Natural killer cell (primary cell): ENCODE results near the gene MT1E. TPM values are rescaled to one million over a fixed set of nuclear protein-coding genes. Genes with fewer than 3 reads are reported as not detected.
A peak's percentile ranks its signal among the peaks of the same experiment; 100 is the strongest.

Experiments used
- ATAC-seq, 3 donors: fragments of 150-1000 bp in 2 of 3; fragments of 200-7000 bp in 1 of 3; cut with Tn5 transposase; 1 replicate in 1 of 3; 2 replicates in 2 of 3; pipeline ENCODE4 v1.10.0; 2021; ENCODE audit warnings: mild to moderate bottlenecking in 2 of 3, moderate library complexity in 2 of 3
- DNase-seq, 2 donors: peaks; one replicate each; pipeline versions ENCODE4 v3.0.0 to v3.0.0-alpha.2; 2013 to 2021; ENCODE audit warnings: mixed read lengths in 1 of 2
- H3K27ac ChIP-seq: one replicate; pipeline ENCODE4 v1.5.1; 2013; ENCODE audit warnings: mild to moderate bottlenecking, low read length
- H3K27me3 ChIP-seq: one replicate; pipeline ENCODE4 v1.6.1; 2013; ENCODE audit warnings: low read length; ENCODE audit not compliant: control insufficient read depth, insufficient read depth
- H3K36me3 ChIP-seq: one replicate; pipeline ENCODE4 v1.6.1; 2013; ENCODE audit warnings: low read length; ENCODE audit not compliant: control insufficient read depth, insufficient read depth
- H3K4me1 ChIP-seq: one replicate; pipeline ENCODE4 v1.6.1; 2013; ENCODE audit warnings: low read length; ENCODE audit not compliant: control insufficient read depth, insufficient read depth
- H3K4me3 ChIP-seq: one replicate; pipeline ENCODE4 v1.5.1; 2013; ENCODE audit warnings: low read length
- H3K9me3 ChIP-seq: one replicate; pipeline ENCODE4 v1.6.1; 2013; ENCODE audit warnings: low read length; ENCODE audit not compliant: control insufficient read depth, insufficient read depth
- H3K27ac Mint-ChIP-seq, 2 donors: one replicate each; pipeline ENCODE4 v1.8.0; 2022; ENCODE audit warnings: mild to moderate bottlenecking in 2 of 2, mixed read lengths in 2 of 2, moderate library complexity in 1 of 2
- H3K27me3 Mint-ChIP-seq, 2 donors: one replicate each; pipeline ENCODE4 v1.8.0; 2022; ENCODE audit warnings: low read depth in 2 of 2, mixed read lengths in 2 of 2
- H3K36me3 Mint-ChIP-seq: one replicate; pipeline ENCODE4 v1.8.0; 2022; ENCODE audit warnings: mixed read lengths
- H3K4me1 Mint-ChIP-seq, 2 donors: one replicate each; pipeline ENCODE4 v1.8.0; 2022; ENCODE audit warnings: mixed read lengths in 2 of 2
- H3K4me3 Mint-ChIP-seq: one replicate; pipeline ENCODE4 v1.8.0; 2022; ENCODE audit warnings: mild to moderate bottlenecking, moderate library complexity, mixed read lengths
- H3K9me3 Mint-ChIP-seq, 2 donors: one replicate each; pipeline ENCODE4 v1.8.0; 2022; ENCODE audit warnings: mixed read lengths in 2 of 2
- WGBS: methylation state at CpG from one replicate; pipeline ENCODE4 v1.1.7; 2013; ENCODE audit warnings: missing lambda C conversion rate; ENCODE audit not compliant: insufficient coverage; 5-methylcytosine and 5-hydroxymethylcytosine counted together
- intact Hi-C: fragments of 100-400 bp; cut with micrococcal nuclease; formaldehyde crosslinking; loops from one replicate; pipeline ENCODE4 v1.14.2; 2022
- total RNA-seq, 4 donors: library from RNA; stranded (reverse); fragments of 120-200 nt in 1 of 4; gene quantifications; one replicate each; pipeline versions ENCODE4 v1.2.3 to v1.2.4, GENCODE V29; 2013 to 2022
- TF ChIP-seq, protein P1 (sequence below): fragments of 200-600 bp; IDR thresholded peaks from one replicate; pipeline ENCODE4 v1.8.0; 2022; ENCODE audit warnings: antibody characterized with exemption

MT1E gene
- total RNA-seq, 3 donors from 2014 or later (not counting 1 experiment from before 2014, with no cell fraction given): 0.40 to 3.2 TPM; not detected in 1

DNA sequence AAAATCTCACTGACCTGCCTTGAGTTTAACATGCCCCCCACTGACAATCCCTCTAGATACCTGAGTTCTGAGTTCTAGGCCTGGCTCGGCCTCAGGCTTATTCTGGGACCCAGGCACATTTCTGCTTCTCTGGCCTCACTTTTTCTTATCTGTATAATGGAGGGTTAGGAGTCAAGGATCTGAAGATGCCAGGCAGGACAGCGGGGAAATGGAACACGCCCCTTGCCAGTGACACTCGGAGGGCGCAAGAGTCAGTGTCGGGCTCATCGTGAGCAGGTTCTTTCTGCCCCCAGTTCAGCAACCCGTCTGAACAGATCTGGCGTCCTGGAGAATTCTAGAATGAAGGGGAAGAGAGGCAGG, 36.8 kb upstream of the MT1E start:
- Histone ChIP-seq H3K4me3 (no peak overlapping the region), H3K27ac (no peak overlapping the region), H3K27me3 (peaks cover 12% of the 10 kb centered on the region), H3K9me3 (no peaks in the 10 kb centered on the region), H3K4me1 (peaks cover 7% of the 10 kb centered on the region), H3K36me3 (no peaks in the 10 kb centered on the region)
- DNase-seq (no peak), ATAC-seq (no peak)
- no peak overlapping the region for H3K27ac Mint-ChIP-seq
- no peaks in the 10 kb centered on the region for H3K36me3 Mint-ChIP-seq
- peaks cover 0 to 14% of the 10 kb centered on the region in 2 donors for H3K4me1 Mint-ChIP-seq
- TF ChIP-seq, protein P1, sequence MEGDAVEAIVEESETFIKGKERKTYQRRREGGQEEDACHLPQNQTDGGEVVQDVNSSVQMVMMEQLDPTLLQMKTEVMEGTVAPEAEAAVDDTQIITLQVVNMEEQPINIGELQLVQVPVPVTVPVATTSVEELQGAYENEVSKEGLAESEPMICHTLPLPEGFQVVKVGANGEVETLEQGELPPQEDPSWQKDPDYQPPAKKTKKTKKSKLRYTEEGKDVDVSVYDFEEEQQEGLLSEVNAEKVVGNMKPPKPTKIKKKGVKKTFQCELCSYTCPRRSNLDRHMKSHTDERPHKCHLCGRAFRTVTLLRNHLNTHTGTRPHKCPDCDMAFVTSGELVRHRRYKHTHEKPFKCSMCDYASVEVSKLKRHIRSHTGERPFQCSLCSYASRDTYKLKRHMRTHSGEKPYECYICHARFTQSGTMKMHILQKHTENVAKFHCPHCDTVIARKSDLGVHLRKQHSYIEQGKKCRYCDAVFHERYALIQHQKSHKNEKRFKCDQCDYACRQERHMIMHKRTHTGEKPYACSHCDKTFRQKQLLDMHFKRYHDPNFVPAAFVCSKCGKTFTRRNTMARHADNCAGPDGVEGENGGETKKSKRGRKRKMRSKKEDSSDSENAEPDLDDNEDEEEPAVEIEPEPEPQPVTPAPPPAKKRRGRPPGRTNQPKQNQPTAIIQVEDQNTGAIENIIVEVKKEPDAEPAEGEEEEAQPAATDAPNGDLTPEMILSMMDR: no peak
- peak overlapping the region; percentile 41 for H3K4me3 Mint-ChIP-seq
- intact Hi-C loops: no loop called here
- WGBS: 41% methylated on average over 9 of the region's 9 CpGs
- H3K9me3 Mint-ChIP-seq: no peaks in the 10 kb centered on the region
- peaks cover 40 to 41% of the 10 kb centered on the region in 2 donors for H3K27me3 Mint-ChIP-seq

DNA sequence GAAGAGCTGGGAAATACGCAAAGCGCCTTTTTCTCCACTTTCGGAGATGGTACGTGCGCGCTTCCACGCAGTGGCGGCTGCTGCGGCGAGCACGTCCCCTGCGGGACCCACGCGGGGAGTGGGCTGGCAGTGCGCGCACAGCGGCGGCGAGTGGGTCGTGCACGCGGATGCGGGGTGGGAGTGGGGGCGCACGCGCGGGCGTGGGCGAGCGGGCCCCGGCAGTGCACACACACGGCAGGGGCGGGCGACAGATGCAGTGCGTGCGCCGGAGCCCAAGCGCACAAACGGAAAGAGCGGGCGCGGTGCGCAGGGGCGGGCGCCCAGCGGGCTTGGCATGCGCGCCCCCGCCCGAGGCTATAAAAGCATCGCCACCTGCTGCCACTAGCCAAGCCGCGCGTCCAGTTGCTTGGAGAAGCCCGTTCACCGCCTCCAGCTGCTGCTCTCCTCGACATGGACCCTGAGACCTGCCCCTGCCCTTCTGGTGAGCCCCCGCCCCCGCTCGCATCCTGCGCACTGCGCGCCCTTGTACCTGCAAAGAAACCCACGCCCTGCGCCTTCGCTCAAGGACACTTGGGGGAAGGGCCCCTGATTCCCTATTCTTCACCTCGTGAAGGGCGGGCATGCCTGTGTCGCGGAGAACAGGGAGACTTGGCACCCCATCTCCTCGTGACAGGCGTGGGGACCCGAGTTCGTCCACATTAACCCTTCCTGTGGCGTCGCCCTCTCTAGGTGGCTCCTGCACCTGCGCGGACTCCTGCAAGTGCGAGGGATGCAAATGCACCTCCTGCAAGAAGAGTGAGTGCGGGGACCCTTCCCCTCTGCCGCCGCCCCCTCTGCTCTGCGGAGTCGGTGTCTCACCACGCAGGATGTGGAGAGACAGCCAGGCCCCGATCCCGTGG, 36.2 kb upstream of the MT1E start, which contains the start of gene MT3:
TSS of gene MT3 (plus strand) at position 388 of the 899 bp plus-strand sequence. CDS start at position 451, 63 bp downstream.
- Mint-ChIP-seq H3K9me3 (no peaks in the 10 kb centered on the region), H3K4me1 (peaks cover 0 to 14% of the 10 kb centered on the region in 2 donors), H3K4me3 (peak within 1 kb of the TSS; percentile 45), H3K27ac (no peak within 1 kb of the TSS), H3K27me3 (peaks cover 40 to 41% of the 10 kb centered on the region in 2 donors), H3K36me3 (no peaks in the 10 kb centered on the region)
- DNase-seq (peak in 1 of 2 donors; percentile 61), ATAC-seq (peak in 1 of 3 donors; percentile 49)
- 6% methylated on average over 87 of the region's 87 CpGs for WGBS
- Histone ChIP-seq H3K27ac (no peak within 1 kb of the TSS), H3K4me1 (peaks cover 7% of the 10 kb centered on the region), H3K27me3 (peaks cover 12% of the 10 kb centered on the region), H3K36me3 (no peaks in the 10 kb centered on the region), H3K9me3 (no peaks in the 10 kb centered on the region), H3K4me3 (no peak within 1 kb of the TSS)
- TF ChIP-seq, protein P1: no peak
- intact Hi-C loops: no loop called here

DNA sequence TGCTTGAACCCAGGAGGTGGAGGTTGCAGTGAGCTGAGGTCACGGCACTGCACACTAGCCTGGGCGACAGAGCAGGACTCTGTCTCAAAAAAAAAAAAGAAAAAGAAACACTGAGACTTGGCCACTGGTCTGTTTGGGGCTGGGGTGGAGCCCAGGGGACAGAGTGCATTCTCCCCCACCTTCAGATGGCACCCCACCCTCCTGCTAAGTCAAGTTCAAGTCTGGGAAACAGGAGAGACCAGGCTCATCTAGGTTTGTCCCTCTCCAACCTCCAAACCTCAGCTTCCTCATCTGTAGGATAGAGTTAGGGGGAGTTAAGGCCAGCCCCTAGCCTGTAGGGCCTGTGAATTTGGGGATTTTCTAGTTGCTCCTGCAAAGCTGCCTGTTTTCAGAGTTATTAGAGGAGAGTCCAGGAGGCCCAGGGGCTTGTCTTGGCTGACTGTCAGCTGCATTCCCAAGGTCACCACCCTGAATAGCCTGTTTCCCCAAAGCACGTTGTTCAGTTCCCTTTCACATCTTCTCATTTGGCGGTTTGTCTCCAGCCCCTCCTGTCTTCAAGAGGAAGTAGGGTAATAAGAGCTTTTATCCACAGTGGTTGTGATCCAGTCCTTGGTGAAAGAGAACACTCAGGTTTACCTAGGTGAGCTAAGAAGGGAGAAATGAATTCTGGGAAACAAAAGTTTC, 34.1 kb upstream of the MT1E start:
- 70% methylated on average over 3 of the region's 4 CpGs for WGBS
- ATAC-seq (no peak), DNase-seq (no peak)
- intact Hi-C loops: no loop called here
- peaks cover 32 to 34% of the 10 kb centered on the region in 2 donors for H3K27me3 Mint-ChIP-seq
- H3K4me1 ChIP-seq: peaks cover 7% of the 10 kb centered on the region
- peaks cover 12% of the 10 kb centered on the region for H3K27me3 ChIP-seq
- H3K4me3 Mint-ChIP-seq: no peak overlapping the region
- H3K36me3 ChIP-seq: no peaks in the 10 kb centered on the region
- no peaks in the 10 kb centered on the region for H3K36me3 Mint-ChIP-seq
- H3K4me1 Mint-ChIP-seq: peaks cover 0 to 14% of the 10 kb centered on the region in 2 donors
- no peaks in the 10 kb centered on the region for H3K9me3 Mint-ChIP-seq
- H3K27ac ChIP-seq: no peak overlapping the region
- TF ChIP-seq, protein P1: no peak
- no peaks in the 10 kb centered on the region for H3K9me3 ChIP-seq
- no peak overlapping the region for H3K4me3 ChIP-seq
- no peak overlapping the region for H3K27ac Mint-ChIP-seq
